Loucy (cell line): ENCODE measurements around the gene SORCS2.

Experiments
- EZH2phosphoT487 ChIP-seq: fragments of 200-600 bp; IDR thresholded peaks from 2 replicates; pipeline ENCODE4 v1.6.1; 2018; ENCODE audit warnings: antibody characterized with exemption, mild to moderate bottlenecking, moderate library complexity, borderline replicate concordance
- TF ChIP-seq, protein P1 (sequence below): fragments of 200-600 bp; sonication (generic); conservative IDR thresholded peaks from 2 replicates; pipeline ENCODE4 v1.5.1; 2014; ENCODE audit warnings: mild to moderate bottlenecking, antibody characterized with exemption, low read length

DNA sequence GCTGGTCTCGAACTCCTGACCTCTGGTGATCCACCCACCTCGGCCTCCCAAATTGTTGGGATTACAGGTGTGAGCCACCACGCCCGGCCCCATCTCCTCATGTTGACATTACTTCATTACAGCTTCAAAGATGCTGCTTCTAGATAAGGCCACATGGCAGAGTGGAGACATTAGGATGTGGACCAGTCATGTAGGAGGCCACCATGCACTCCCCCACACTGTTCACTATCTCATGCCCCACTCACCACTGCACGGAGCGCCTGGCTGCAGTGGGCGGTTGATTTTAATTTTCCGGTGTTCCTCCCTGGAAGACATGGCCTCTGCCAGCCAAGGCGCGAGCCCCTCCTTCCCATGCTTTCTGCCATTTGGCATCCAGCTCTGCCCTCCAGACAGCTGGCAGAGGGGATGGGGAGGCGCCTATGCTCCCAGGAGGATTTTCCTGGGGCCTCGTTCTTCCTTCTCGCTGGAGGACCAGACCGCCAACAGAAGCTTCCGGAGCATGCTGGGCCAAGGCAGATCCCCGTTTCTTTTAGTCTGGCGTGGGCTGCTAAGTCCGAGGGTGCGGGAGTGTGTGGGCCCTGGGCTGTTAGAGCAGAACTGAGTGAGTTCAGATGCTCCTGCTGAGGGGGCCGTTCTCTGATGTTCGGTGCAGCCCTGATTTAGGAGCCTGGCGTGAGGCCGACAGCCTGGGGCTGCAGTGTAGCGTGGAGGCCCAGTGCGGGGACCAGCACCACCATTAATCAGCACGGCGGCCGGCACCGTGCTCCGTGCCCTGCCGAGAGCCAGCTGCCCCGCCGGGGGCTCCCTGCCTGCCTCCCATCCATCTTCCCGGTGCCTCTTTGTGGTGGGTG is 93.1 kb downstream of the SORCS2 start:
- no peak for TF ChIP-seq EZH2phosphoT487
- TF ChIP-seq, protein P1, sequence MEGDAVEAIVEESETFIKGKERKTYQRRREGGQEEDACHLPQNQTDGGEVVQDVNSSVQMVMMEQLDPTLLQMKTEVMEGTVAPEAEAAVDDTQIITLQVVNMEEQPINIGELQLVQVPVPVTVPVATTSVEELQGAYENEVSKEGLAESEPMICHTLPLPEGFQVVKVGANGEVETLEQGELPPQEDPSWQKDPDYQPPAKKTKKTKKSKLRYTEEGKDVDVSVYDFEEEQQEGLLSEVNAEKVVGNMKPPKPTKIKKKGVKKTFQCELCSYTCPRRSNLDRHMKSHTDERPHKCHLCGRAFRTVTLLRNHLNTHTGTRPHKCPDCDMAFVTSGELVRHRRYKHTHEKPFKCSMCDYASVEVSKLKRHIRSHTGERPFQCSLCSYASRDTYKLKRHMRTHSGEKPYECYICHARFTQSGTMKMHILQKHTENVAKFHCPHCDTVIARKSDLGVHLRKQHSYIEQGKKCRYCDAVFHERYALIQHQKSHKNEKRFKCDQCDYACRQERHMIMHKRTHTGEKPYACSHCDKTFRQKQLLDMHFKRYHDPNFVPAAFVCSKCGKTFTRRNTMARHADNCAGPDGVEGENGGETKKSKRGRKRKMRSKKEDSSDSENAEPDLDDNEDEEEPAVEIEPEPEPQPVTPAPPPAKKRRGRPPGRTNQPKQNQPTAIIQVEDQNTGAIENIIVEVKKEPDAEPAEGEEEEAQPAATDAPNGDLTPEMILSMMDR: no peak
